Epithelial cell of esophagus (primary cell): Measurements from ENCODE around the gene TLR4.

Experiments used
- DNase-seq: peaks from one replicate; pipeline ENCODE4 v3.0.0; 2010; ENCODE audit warnings: low read depth
- H3K4me3 ChIP-seq: 2 replicates; pipeline ENCODE4 v1.5.1; 2011; ENCODE audit warnings: mild to moderate bottlenecking, low read length, control low read depth
- CTCF ChIP-seq: IDR thresholded peaks from 2 replicates; pipeline ENCODE4 v1.5.1; 2011; ENCODE audit warnings: low read depth, mild to moderate bottlenecking, low read length, control low read depth, inconsistent platforms; ENCODE audit not compliant: insufficient read depth; ENCODE audit errors: missing control alignments

The TLR4 gene

GRCh38 chr9:117737721-117738226 lies 33.6 kb downstream of the TLR4 start:
- H3K4me3 ChIP-seq = no peak overlapping the region
- DNase-seq = no peak
- no peak for TF ChIP-seq CTCF

GRCh38 chr9:117739206-117739605 lies 35.0 kb downstream of the TLR4 start:
- no peak overlapping the region for H3K4me3 ChIP-seq
- no peak for DNase-seq
- no peak for TF ChIP-seq CTCF

GRCh38 chr9:117739624-117740347 lies 35.6 kb downstream of the TLR4 start:
- TF ChIP-seq CTCF = no peak
- DNase-seq = no peak
- H3K4me3 ChIP-seq = no peak overlapping the region

GRCh38 chr9:117742131-117742530 lies 37.9 kb downstream of the TLR4 start:
- no peak for DNase-seq
- H3K4me3 ChIP-seq = no peak overlapping the region
- TF ChIP-seq CTCF = no peak

- no peak for TF ChIP-seq CTCF
- DNase-seq = no peak
- H3K4me3 ChIP-seq = no peak overlapping the region
Observed at GRCh38 chr9:117744369-117744768, 40.2 kb downstream of the TLR4 start.

GRCh38 chr9:117744856-117745389 lies 40.7 kb downstream of the TLR4 start:
- no peak for DNase-seq
- no peak for TF ChIP-seq CTCF
- H3K4me3 ChIP-seq = no peak overlapping the region

- no peak for DNase-seq
- H3K4me3 ChIP-seq = no peak overlapping the region
- no peak for TF ChIP-seq CTCF
Observed at GRCh38 chr9:117745598-117745997, 41.4 kb downstream of the TLR4 start.
